Measurements from ENCODE around the gene SEC62.
"Not testable (repeated sequence)": the region's sequence is repeated elsewhere in the genome, so short reads cannot be mapped to it uniquely, and the experiment has no call there.

SEC62 gene

DNA sequence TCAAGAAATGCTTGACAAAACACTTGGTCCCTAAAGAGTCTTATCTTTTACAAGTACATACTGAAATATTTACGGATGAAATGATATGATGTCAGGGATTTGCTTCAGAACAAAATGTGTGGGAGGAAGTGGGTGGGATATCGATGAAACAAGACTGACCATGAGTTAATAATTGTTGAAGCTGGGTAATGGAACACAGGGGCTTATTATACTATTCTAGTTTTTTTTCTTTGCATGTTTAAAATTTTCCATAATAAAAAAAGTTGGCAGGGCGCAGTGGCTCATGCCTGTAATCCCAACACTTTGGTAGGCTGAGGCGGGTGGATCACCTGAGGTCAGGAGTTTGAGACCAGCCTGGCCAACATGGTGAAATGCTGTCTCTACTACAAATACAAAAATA lies 52.7 kb downstream of the SEC62 start:
- not testable (repeated sequence) for DNase-seq

DNA sequence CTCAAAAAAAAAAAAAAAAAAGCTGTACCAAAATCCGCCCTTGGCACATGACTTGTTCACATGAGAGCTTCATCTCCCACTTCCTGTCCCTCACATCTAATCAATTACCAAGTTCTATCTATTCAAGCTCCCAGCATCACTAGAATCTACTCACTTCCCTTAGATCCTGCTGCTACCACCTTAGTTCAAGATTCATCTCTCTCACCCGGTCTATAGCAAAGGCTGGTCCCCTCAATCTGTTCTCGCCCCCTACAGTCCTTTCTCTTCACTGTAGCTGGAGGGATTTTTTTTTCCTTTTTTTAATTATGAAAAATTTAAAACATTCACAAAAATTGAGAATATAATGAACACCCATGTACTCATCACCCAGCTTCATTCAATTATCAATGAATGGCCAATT lies 54.5 kb downstream of the SEC62 start:
- DNase-seq, result no peak

DNA sequence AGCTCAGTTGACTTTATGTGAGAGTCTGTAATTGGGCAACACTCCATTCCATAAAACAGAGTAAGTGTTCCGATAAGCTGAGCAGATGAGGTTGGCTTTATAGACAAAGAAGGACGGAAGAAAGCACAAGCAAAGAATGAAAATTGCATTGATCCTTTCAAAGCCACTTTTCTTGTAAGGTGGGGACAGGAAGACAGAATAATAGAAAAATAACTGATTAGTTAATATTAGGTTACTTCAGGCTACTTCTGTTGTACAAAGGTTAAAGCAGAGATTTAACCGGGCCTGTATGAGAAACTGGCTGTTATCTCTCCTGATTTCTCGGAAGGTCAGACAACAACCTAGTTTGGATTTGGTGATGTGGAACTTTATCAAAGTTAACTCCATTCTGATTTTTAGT lies 55.7 kb downstream of the SEC62 start:
- DNase-seq, result no peak

DNA sequence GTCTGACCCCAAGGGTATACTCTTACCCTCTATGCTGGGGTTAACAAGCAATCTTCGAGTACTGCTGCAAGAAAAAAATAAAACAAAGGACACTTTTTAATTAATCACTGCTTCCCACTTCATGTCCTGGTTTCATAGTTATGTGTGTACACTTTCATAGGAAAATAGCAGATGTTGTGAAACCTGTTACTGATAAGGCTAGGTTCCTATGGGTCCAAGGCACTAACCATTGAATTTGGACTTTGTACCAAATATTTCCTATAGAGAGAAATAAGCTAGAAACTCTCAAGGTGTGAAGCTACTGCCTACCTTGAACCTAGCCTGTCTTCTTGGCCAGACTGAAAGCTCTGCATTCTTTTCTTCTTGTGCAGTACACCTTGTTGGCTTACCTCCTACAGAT lies 56.6 kb downstream of the SEC62 start:
- no peak for DNase-seq

DNA sequence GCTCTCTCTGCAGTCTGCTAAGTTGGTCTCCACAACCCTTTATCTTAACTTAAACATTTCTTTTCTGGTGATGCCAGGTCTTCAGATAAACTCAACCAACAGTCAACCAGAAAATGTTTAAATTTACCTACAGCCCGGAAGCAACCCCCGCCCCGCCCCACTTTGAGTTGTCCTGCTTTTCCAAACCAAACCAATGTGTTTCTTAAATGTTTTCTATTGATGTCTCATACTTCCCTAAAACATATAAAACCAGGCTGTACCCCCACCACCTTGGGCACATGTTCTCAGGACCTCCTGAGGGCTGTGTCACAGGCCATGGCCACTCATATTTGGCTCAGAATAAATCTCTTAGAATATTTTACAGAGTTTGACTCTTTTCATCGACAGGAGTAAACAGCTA lies 58.0 kb downstream of the SEC62 start:
- DNase-seq, result no peak

DNA sequence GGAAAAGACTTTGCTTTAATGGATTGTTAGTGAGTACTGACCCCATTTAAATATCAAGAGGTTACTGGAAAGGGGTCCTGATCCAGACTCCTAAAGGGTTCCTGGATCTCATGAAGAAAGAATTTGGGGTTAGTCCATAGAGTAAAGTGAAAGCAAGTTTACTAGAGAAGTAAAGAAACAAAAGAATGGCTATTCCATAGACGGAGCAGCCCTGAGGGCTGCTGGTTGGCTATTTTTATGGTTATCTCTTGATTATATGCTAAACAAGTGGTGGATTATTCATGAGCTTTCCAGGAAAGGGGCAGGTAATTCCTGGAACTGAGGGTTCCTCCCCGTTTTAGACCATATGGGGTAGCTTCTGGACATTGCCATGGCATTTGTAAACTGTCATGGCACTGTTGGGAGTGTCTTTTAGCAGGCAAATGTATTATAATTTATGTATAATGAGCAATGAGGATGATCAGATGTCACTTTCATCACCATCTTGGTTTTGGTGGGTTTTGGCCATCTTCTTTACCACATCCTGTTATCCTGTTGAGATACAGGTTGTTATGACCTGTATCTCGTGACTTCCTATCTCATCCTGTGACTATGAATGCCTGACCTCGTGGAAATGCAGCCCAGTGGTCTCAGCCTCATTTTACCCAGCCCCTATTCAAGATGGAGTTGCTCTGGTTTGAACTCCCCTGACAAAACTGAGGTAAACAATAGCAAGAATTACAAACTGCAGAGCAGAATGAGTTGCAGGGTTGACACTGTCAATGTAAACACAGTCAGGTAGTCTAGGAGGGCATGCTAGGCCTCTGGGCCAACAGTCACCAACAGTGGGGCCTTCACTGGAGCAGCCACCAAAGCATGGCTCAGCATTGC lies 60.9 kb downstream of the SEC62 start:
- no peak for DNase-seq

DNA sequence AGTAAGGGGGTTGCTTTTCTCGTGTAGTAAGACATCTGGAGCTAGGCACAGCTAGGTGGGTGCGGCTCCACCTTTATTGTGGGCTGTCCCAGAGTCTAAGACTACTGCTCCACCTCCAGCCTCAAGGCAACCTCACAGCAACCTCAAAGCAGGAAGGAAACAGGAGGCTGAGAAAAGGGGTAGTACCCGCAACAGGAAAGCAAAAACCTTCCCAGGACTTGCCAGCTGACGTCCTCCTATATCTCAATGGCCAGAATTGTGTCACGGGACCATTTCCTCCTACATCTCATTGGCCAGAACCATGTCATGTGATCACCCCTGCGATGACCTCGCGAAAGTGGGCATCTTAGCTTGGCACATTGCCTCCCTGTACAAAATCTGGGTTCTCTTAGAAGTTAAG lies 66.9 kb downstream of the SEC62 start:
- peak; percentile 43 for DNase-seq

DNA sequence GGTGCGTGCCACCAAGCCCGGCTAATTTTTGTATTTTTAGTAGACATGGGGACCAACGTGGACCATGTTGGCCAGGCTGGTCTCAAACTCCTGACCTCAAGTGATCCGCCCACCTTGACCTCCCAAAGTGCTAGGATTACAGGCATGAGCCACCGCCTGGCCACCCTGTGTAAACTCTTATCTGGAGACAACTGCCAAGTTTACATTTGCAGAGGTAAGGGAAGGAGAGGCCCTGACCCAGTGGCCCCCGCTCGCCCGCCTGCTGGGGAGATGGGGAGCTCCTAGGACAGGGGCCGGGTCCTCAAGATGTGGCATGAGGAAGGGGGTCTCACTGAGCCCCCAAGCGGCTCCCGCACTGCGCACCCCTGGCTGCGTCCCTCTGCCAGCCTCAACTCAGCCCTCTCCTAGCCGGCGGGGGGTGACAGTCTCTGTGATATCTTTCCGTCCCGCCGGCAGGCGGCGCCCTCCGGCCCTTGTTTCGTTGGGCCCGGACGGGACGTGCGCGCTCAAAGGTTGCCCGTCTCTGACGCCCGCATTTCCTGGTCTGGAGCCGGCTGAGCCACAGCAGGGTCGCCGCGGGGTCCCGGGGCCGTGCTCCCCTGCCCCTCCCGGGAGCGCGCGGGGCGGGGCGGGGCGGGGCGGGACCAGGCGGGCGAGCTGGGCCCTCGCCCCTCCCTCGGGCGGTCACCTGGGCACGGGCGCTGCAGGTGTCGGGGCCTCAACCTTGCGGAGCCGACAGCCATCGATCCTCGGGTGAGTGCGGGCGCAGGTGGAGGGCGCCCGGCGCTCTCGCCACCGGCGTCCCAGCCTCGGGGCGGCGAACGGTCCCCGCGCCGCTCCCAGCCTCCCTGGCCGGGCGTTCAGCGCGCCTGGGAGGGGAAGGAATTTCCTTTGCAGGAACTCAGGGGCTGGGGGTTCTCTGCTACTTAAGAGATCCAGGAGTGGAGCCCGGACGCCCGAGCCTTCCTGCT lies 71.1 kb downstream of the SEC62 start, which contains the start of gene GPR160:
GPR160 (plus strand) TSS at position 533 of the 971 bp plus-strand sequence. CDS start 45,978 bp downstream, outside the sequence.
- peak; percentile 89 for DNase-seq

DNA sequence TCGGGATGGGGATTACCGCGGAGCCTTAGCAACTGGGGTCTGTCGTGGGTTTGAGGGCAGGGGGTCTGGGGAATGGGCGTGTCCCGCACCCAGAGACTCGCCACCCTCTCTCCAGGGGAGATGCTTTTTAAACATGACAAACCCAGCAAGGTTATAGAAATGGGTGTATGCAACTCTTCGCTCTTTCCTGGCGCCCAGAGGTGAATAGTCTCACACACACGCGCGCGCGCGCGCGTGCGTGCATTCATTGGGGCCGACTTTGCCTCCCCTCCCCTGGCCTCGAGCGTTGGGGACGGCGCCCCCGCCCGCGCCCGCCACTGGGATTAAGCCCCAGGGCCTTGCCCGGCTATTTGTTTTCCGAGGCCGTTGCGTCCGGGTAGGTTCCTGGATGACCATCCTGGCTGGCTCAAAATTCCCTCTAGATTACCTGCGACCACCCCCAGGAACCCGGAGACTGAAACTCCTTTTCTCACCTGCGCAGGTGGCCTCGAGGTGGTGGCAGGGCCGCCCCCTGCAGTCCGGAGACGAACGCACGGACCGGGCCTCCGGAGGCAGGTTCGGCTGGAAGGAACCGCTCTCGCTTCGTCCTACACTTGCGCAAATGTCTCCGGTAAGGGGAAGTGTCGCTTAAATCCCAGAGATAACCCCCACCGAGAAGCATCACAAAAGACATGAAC lies 72.0 kb downstream of the SEC62 start:
- peak; percentile 44 for DNase-seq

DNA sequence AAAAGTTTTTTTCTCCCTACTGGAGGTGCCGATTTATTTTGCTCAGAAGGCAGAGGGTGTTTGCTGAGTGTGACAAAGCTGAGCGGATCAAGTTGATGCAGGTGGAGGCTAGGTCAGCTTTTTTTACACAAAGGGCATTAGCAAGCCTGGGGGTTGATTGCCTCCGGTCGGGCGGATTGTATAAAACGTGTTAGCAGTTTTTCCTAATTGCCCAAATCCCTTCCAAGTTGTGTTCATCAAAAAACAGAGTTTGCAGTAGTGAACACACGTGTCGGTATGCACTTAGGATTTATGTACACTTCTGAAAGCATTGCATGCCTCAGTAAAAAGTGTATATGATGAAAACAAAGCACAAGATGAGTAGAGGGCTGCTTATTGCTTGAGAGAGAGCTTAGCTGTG lies 73.8 kb downstream of the SEC62 start:
- DNase-seq, result no peak

DNA sequence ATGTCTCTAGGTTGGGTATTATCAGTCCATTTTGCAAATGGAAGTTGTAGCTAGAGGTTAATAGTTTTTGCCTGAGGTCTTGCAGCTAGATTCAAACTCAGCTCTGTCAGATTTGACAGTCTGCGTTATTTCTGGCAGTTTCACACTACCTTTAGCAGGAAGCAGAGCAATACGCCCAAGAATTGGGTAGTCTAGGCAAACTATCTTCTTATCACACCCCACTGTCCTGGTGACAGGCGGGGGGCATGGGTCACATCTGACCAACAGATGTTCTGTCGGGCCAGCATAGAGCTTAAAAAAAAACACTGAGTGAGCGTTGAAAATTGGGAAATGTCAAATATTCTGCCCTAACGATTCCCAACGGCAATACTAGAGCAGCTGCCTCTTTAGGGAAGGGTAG lies 76.9 kb downstream of the SEC62 start:
- no peak for DNase-seq

DNA sequence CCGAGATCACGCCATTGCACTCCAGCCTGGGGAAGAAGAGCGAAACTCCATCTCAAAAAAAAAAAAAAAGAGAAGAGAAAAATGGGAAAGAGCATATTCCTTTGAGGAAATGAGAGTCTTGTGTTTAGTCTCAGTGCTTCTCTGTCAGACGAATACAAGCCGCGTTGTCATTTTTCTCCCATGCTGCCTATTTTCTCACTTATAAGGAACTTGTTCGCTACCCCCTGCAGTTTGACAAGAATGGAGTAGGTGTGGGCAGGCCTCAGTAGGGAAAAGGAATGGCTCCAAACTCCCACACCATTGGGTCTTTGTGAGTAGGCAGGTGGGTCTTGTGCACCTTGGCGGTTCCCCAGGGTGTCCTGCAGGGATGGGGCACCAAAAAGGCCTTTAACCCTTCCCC lies 77.7 kb downstream of the SEC62 start:
- no peak for DNase-seq

DNA sequence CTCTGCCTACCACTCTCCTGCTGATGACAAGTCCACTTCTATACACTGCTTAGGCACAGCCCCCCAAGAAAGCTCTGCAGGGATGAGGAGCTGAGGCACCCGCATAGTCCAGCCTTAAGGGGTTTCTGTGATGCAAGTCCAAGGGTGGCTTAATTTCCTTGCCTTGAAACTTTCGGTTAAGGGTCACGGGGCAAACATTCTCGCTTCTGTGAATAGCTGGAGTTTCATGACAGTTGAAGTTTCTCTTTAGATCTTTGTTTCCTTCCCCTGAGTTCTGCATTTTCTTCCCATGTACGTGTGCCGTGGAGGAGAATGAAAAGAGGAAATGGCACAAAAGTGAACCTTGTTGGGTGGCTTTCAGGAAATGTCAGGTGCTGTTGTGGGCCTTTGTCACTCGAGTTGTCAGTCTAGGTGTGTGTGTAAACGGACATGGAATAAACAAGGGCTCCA lies 78.2 kb downstream of the SEC62 start:
- no peak for DNase-seq

DNA sequence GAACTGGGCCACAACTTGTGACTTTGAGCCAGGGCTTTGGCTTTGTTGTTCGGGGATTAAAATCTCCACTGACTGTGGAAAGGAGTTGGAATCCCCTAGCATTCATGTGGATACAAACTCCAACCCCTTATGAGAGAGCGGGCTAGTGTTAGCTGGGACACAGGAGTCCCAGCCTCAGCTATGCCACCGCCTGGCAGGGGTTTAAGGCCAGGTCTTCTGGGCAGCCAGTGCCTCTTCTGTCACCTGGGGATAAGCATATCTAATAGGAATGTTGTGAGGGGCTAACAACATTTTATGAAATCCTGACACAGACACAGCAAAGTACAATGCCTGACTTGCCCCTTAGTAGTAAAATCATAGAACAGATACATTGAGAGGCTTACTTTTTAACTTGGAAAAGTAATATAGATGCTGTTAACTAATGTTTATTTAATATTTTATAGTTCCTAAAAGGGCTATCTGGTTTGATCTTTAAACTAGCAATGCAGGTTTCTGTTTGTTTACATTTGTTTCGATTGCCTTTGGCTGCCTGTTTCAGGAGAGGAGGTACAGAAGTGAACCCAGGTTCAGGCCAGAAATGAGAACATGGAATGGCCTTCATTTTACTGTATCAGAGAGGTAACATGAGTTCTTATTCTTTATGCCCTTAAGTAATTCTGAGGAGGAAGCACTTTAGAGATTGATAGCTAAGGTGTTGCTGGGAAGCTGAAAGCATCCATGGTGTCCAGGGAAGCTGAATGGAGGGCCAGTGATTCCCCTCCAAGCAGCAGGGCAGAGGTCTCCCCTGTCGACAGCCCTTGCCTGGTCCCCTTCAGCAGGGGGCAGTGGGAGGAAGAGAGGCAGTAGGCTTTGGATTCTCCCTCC lies 79.9 kb downstream of the SEC62 start:
- no peak for DNase-seq

DNA sequence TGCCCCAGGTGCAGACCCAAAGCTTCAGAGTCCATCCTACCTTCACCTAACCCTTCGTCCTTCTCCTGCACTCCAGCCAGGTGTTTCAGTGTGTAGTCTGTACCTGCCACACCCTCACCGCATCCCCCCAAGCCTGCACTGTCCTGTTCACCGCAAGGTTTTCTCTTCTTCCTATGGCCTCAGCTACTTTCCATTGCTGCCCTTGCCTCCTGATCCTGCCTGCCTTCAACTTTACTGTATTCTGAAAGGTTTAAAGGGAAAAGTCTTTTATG lies 80.5 kb downstream of the SEC62 start:
- no peak for DNase-seq
